Central memory CD8-positive, alpha-beta T cell (primary cell): ENCODE results near the gene ST3GAL4.

Experiments used
- ATAC-seq: fragments of 150-1000 bp; cut with Tn5 transposase; replicated peaks from 2 replicates; pipeline ENCODE4 v1.10.0; 2022; ENCODE audit warnings: mild to moderate bottlenecking, moderate FRiP score, moderate number of reproducible peaks; ENCODE audit not compliant: poor library complexity, severe bottlenecking; ENCODE audit errors: extremely low read depth
- DNase-seq, 2 donors: peaks; one replicate each; pipeline ENCODE4 v3.0.0; 2021; ENCODE audit warnings: low spot score in 2 of 2
- H3K27ac Mint-ChIP-seq: one replicate; pipeline ENCODE4 v1.8.0; 2022; ENCODE audit warnings: low read depth, mild to moderate bottlenecking, moderate library complexity, mixed read lengths
- H3K27me3 Mint-ChIP-seq: one replicate; pipeline ENCODE4 v1.8.0; 2022; ENCODE audit warnings: mixed read lengths
- H3K36me3 Mint-ChIP-seq: one replicate; pipeline ENCODE4 v1.8.0; 2022; ENCODE audit warnings: mild to moderate bottlenecking, moderate library complexity, mixed read lengths; ENCODE audit not compliant: insufficient read depth
- H3K4me1 Mint-ChIP-seq: one replicate; pipeline ENCODE4 v1.8.0; 2022; ENCODE audit warnings: mixed read lengths
- H3K4me3 Mint-ChIP-seq: one replicate; pipeline ENCODE4 v1.8.0; 2022; ENCODE audit warnings: mild to moderate bottlenecking, moderate library complexity, mixed read lengths
- H3K9me3 Mint-ChIP-seq: one replicate; pipeline ENCODE4 v1.8.0; 2022; ENCODE audit warnings: mixed read lengths

Gene ST3GAL4

GRCh38 chr11:126457817-126458216 lies 102.3 kb downstream of the ST3GAL4 start:
- Mint-ChIP-seq H3K4me3 (no peak overlapping the region), H3K27me3 (no peaks in the 10 kb centered on the region), H3K36me3 (peaks cover 1% of the 10 kb centered on the region), H3K27ac (no peak overlapping the region), H3K9me3 (no peaks in the 10 kb centered on the region), H3K4me1 (no peaks in the 10 kb centered on the region)
- no peak for ATAC-seq
- DNase-seq: no peak

- Mint-ChIP-seq H3K36me3 (peaks cover 1% of the 10 kb centered on the region), H3K9me3 (no peaks in the 10 kb centered on the region), H3K4me3 (no peak overlapping the region), H3K27me3 (no peaks in the 10 kb centered on the region), H3K27ac (no peak overlapping the region), H3K4me1 (peaks cover 2% of the 10 kb centered on the region)
- DNase-seq (no peak), ATAC-seq (no peak)
Measured at GRCh38 chr11:126459691-126460281, 104.3 kb downstream of the ST3GAL4 start.

DNA sequence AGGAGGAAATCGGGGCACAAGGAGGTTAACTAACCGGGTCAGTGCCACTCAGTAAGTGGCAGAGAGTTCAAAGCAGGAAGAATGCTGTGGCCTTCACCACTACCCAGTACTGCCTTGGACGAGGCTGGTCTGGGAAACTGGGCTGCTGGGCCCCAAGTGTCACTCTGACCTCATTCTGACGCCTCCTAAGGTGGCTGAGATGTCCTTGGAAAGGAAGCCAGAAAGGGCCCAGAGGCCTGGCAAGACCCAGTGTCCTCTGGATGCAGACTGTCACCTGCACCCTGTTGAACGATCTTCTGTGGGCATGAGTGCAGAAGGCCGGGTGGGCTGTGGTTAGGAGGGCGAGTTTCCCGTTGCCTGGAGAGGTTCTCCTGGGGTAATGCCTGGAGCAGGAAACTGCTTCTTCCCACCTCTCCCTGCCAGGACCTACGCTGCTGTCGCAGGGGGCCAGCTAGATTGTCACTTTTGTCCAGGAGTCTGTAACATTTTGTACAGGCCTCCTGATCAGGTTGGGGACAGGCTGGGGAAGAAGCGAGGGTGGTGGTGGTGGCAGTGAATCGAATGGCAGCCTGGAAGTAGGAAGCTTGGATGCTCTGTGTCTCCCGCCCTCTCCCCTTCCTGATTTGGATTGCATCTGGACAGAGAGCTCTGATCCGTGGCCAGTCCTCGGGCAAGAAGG lies 105.1 kb downstream of the ST3GAL4 start:
- Mint-ChIP-seq H3K36me3 (peaks cover 1% of the 10 kb centered on the region), H3K4me1 (peaks cover 10% of the 10 kb centered on the region), H3K4me3 (no peak overlapping the region), H3K27me3 (no peaks in the 10 kb centered on the region), H3K9me3 (no peaks in the 10 kb centered on the region), H3K27ac (no peak overlapping the region)
- no peak for ATAC-seq
- no peak for DNase-seq

- Mint-ChIP-seq H3K36me3 (peaks cover 1% of the 10 kb centered on the region), H3K27ac (no peak overlapping the region), H3K27me3 (no peaks in the 10 kb centered on the region), H3K4me3 (no peak overlapping the region), H3K4me1 (peaks cover 15% of the 10 kb centered on the region), H3K9me3 (no peaks in the 10 kb centered on the region)
- no peak for DNase-seq
- no peak for ATAC-seq
Measured at GRCh38 chr11:126461096-126461440, 105.6 kb downstream of the ST3GAL4 start.

- Mint-ChIP-seq H3K9me3 (no peaks in the 10 kb centered on the region), H3K27me3 (no peaks in the 10 kb centered on the region), H3K27ac (no peak overlapping the region), H3K4me3 (no peak overlapping the region), H3K4me1 (peaks cover 21% of the 10 kb centered on the region), H3K36me3 (no peaks in the 10 kb centered on the region)
- ATAC-seq (no peak), DNase-seq (no peak)
Measured at GRCh38 chr11:126461996-126462395, 106.5 kb downstream of the ST3GAL4 start.

- Mint-ChIP-seq H3K27ac (no peak overlapping the region), H3K9me3 (no peaks in the 10 kb centered on the region), H3K36me3 (no peaks in the 10 kb centered on the region), H3K4me1 (peaks cover 21% of the 10 kb centered on the region), H3K27me3 (no peaks in the 10 kb centered on the region), H3K4me3 (no peak overlapping the region)
- no peak for DNase-seq
- no peak for ATAC-seq
Measured at GRCh38 chr11:126462422-126462821, 106.9 kb downstream of the ST3GAL4 start.
